Stimulated activated CD4-positive, alpha-beta T cell treated with anti-CD3 and anti-CD28 coated beads, Interleukin-2, amount 100 ng/mL, for 4 hours (primary cell): ENCODE results near the gene PRICKLE3.
A peak's percentile ranks its signal among the peaks of the same experiment; 100 is the strongest.

Source experiments
- DNase-seq: peaks from one replicate; pipeline ENCODE4 v3.0.0-alpha.2; 2020; ENCODE audit warnings: low read depth

The PRICKLE3 gene

GRCh38 chrX:49206543-49206942, 20.4 kb upstream of the PRICKLE3 start:
- no peak for DNase-seq

DNA sequence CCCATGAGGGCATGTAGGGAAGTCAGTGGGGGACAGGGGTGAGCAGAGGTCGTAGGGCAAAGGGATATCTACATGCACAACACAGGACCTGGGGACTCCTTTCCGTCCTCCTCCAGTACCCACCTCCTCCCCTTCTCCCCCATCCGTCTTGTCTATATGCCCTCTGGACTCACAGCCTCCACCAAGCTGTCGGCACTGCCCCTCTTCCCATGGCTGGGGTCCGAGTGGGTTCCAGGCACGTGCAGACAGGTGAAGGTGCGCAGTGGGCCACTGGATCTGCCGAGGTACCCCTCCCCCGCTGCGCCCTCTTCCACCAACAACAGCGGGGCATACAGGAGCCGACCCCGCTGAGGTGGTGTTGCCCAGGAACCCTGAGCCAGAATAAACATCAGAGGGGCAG, 19.3 kb upstream of the PRICKLE3 start:
- no peak for DNase-seq

- no peak for DNase-seq
Measured at GRCh38 chrX:49204709-49205108, 18.5 kb upstream of the PRICKLE3 start.

DNA sequence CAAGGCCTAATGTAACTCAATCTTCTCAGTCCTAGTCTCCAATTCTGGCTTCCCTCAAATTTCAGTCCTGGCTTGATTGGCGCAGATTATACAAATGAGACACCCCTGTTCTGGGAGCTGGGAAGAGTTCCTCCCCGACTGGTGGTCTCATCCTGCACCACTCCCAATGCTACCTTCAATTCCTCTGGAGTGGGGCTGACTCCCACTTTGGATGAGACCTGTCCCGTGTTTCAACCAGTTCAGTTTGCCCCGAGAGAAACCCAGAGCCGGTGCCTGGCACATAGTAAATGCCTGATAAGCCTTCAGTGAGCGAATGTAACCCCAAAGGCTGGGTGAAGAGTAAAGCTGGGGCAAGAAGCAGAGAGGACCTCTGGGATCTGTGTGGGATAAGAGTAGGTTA, 17.8 kb upstream of the PRICKLE3 start:
- no peak for DNase-seq

GRCh38 chrX:49203536-49203935, 17.4 kb upstream of the PRICKLE3 start:
- DNase-seq: no peak

DNA sequence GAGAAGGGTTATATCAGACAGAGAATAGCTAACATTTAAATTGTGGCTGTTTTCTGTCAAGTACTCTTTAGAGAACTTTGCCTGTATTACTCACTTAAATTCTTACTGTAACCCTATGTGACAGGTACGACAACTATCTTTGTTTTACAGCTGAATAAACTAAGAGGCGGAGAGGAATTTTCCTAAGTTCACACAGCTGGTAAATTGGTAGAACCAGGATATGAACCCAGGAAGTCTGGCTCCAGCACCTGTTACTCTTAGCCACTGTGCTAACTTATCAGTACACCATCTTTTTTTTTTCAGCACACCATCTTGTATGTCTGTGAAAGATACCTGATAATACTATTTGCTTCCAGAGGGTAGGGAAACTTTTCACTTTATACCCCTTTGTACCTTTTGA, 15.8 kb upstream of the PRICKLE3 start:
- no peak for DNase-seq

DNA sequence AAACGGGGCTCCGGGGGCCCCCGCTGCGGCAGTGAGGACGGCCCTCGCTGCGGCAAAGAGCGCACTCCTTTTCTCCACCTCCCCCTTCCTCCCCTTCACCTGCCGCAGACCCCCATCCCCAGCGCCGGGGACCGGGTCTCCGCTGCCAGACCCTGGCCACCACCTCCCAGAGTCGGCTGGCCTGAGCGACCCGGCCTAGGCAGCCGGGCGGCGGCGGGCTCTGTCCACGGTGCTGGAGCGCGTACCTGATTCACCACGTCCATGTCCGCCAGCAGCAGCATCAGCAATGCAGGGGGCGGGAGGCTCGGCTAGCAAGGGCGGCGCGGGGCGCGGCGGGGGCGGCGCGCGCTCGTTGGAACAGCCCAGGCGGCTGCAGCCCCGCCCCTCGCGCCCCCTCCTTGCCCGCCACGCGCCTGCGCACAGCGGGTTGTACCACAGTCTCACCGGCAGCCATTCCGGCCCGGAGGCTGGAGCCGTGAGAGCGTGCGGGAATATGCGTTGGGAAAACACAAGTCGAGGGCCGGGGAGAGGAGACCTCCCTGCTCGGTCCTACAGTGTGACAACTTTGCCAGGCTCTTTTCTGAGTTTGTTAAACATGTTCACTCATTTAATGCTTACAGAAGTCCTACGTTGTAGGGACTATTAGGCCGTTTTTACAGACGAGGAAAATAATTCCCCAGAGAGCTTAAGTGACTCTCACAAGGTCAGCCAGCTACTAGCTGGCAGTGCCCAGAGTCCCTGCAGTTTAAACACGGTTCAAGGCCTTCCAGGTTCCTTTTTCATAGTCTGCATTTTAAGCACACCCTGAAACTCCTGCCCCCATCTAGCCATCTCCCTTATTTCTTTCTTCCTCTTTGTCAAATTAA, 14.0 kb upstream of the PRICKLE3 start, which contains the start of gene SYP:
Gene SYP (minus strand): TSS at position 288 of the 866 bp plus-strand sequence. CDS start 7 bp downstream, at position 281.
- DNase-seq: peak; percentile 85

GRCh38 chrX:49199315-49199595, 13.1 kb upstream of the PRICKLE3 start:
- no peak for DNase-seq

GRCh38 chrX:49198540-49199314, 12.6 kb upstream of the PRICKLE3 start:
- no peak for DNase-seq

GRCh38 chrX:49197543-49198087, 11.4 kb upstream of the PRICKLE3 start:
- DNase-seq: no peak

DNA sequence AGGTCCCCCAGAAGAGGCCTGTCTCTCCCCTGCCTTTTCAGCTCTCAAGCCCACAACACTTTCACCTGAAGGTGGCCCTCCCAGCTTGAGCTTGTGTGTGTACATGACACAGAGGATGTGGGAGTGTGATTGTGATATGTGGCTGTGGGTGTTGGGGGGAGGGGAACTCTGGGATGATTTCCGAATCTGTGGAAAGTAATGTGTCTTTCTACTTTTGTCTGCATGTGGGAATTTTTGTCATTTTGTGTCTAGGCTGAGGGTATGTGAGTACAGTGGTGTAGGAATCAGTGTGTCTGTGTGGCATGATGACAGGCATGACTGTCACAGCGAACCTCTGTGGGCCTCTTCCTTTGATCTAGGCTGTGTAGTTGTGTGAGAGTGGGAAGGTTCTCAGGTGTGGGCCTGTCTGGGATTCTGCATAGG, 7.4 kb upstream of the PRICKLE3 start:
- DNase-seq: no peak

DNA sequence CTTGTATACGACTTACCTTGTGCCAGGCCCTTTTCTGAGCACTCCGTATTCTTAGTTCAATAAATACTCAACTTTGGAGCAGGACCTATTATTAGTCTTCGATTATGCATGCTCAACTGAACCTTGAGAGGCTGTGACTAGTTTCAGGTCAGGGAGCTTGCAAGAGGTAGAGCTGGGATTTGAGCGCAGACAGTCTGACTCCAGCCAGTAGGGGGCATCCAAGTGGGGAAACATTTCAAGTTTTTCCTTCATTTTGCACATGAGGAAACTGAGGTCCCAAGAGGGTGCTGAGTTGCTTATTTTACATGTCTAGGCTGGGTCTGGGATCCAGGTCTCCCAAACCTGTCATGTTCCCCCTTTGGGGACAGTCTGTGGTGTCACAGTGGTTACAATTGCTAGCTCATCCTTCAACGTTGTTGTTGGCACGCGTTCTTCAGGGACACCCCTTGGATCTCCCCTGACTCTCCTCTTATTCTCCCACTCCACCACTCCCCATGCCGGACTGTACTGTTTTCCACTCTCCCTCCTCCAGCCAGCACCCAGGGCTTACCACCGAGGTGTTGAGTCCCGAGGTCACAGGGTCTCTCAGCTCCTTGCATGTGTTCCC, 6.7 kb upstream of the PRICKLE3 start:
- DNase-seq: no peak

DNA sequence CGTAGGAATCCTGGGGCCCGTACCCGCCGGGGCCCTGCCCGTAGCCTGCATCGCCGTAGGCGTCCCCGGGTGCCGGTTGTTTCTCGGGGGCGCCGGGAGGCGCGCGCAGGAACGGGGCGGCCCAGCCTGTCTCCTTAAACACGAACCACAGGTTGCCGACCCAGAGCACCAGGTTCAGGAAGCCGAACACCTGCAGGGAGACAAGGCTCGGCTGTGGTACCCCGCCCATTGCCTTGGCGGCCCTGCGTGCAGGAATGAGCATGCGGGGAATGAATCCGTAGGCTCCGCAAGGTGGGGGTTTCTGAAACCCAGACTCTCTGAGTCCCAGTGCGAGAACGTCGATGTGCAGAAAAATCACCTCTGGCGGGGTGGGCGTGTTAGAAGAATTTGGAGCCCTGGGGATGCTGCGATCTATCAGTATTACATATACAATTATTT, 5.4 kb upstream of the PRICKLE3 start:
- DNase-seq: no peak

DNA sequence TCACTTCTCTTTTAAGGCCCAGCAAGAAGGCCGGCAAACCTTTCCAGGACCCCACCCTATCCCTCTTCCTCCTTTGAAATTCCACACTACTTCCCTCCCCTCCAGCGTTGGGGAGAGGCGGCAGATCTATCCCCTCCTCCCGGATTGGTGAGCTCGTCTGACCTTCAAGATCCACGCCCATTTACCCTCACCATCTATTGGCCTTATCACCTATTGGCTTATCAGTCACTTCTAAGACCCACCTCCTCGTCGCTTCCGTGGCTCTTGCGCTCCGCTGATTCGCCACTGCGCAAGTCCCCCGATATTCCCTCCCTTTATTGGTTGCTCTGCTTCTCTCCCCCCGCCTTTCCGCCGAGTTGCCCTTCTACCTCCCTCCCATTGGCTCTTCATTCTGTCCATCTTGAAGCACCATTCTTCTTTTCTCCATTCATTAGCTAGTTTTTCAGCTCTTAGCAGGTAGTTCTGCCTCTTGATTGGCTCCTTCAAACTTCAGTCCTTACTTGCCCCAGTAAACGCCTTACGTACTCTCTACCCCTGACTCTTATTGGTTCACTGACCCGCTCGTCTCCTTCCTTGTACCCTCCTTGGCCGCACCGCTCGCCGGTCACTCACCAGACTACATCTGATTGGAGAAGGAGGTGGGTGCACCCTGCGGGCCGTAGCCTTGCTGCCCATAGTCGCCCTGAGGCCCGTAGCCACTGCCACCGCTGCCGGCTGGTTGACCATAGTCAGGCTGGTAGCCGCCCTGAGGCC, 4.8 kb upstream of the PRICKLE3 start:
- DNase-seq: peak; percentile 80

GRCh38 chrX:49189606-49190005, 3.4 kb upstream of the PRICKLE3 start:
- no peak for DNase-seq

DNA sequence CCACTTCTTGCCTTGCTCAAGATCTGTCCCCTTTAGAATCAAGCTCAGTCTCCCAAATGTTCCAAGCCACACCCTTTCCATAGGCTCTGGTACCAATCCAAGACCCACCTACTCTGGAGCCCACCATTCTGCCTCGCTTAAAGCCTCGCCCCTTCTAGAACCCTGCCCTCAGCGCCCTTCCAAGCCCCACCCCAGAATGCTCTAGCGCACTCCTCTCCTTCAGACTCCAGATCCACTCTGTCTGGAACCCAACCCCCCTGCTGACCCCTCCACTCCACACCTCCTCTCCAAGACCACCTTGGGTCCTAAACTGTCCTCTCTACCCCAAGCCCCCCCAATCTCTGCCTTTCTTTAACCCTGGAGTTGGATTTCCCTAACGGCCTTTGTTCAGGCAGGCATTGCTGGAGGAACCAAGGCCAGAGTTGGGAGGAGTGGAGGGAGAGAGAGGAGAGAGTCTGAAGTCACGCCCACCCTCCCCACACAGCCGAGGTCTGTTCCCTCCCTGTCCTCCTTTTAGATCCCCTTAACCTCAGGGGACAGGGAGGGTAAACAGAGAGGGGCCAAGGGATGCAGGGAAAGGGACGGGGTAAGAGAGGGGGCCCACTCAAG, 2.4 kb upstream of the PRICKLE3 start:
- no peak for DNase-seq

GRCh38 chrX:49187526-49187925, 1.4 kb upstream of the PRICKLE3 start:
- no peak for DNase-seq

- no peak for DNase-seq
Measured at GRCh38 chrX:49187028-49187394, 838 bp upstream of the PRICKLE3 start.

- DNase-seq: no peak
Measured at GRCh38 chrX:49184294-49185281, 1.6 kb downstream of the PRICKLE3 start.

DNA sequence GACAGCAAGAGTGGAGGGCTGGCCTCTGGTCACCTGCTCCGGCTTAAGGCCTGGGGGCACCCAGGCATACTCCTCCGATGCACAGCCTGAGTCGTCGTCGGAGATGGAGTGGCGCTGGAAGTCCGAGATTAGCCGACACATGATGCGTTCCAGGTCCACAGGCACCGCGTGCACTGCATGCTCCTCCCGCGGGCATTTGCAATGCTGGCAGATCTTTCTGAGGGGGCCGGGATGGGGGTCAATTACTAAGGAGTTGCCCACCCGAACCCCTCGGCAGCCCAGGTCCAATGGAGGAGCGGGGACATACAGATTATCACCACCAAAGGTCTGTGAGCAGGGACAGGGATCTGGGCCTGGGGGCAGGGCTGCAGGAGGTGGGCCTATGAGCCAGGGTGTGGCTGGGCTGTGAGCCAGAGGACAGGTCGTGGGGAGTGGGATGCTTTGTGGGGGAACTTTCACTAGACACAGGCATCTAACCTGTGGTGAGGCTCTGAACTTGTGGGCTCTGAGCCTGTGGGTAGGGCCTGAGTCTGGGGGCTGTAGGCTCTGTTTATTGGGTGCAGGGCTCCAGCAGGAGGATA, 2.4 kb downstream of the PRICKLE3 start:
- DNase-seq: no peak
